Naive B cell (primary cell): Measurements from ENCODE around the gene IGFBP4. TPM values are rescaled to one million over a fixed set of nuclear protein-coding genes. Genes with fewer than 3 reads are reported as not detected.

ENCODE experiments used
- ATAC-seq, 2 donors: fragments of 150-1000 bp; cut with Tn5 transposase; 2 replicates each; pipeline ENCODE4 v1.10.0; 2021; ENCODE audit warnings: low read depth in 2 of 2, mild to moderate bottlenecking in 2 of 2, moderate library complexity in 2 of 2
- DNase-seq: peaks from one replicate; pipeline ENCODE4 v3.0.0; 2022
- H3K27ac Mint-ChIP-seq, 6 donors: one replicate each; pipeline ENCODE4 v1.8.0; 2020 to 2022; ENCODE audit warnings: mild to moderate bottlenecking in 6 of 6, mixed read lengths in 6 of 6, moderate library complexity in 5 of 6, inconsistent platforms in 2 of 6
- H3K27me3 Mint-ChIP-seq, 3 donors: one replicate each; pipeline ENCODE4 v1.8.0; 2021 to 2022; ENCODE audit warnings: mixed read lengths in 3 of 3, mild to moderate bottlenecking in 1 of 3
- H3K36me3 Mint-ChIP-seq, 2 donors: one replicate each; pipeline ENCODE4 v1.8.0; 2020 to 2022; ENCODE audit warnings: mixed read lengths in 2 of 2, inconsistent platforms in 1 of 2, mild to moderate bottlenecking in 1 of 2
- H3K4me1 Mint-ChIP-seq, 3 donors: one replicate each; pipeline ENCODE4 v1.8.0; 2020 to 2022; ENCODE audit warnings: mixed read lengths in 3 of 3, inconsistent platforms in 1 of 3, mild to moderate bottlenecking in 1 of 3, moderate library complexity in 1 of 3
- H3K4me3 Mint-ChIP-seq, 8 donors: one replicate each; pipeline ENCODE4 v1.8.0; 2020 to 2022; ENCODE audit warnings: mild to moderate bottlenecking in 8 of 8, mixed read lengths in 8 of 8, moderate library complexity in 8 of 8, inconsistent platforms in 2 of 8
- H3K9me3 Mint-ChIP-seq, 7 donors: one replicate each; pipeline ENCODE4 v1.8.0; 2020 to 2022; ENCODE audit warnings: mixed read lengths in 7 of 7, mild to moderate bottlenecking in 5 of 7, inconsistent platforms in 2 of 7, moderate library complexity in 1 of 7
- polyA plus RNA-seq, 6 donors: library from polyadenylated mRNA; unstranded; fragments of 300-500 nt; fragmentation: Illumina TruSeq; gene quantifications; one replicate each; pipeline ENCODE4 v1.2.3, GENCODE V29; 2021; ENCODE audit warnings: low read depth in 6 of 6

The IGFBP4 gene
- polyA plus RNA-seq, 6 donors from 2014 or later, result 33.3 to 66.5 (median 47.3) TPM

GRCh38 chr17:40472733-40473452, 29.6 kb downstream of the IGFBP4 start:
- Mint-ChIP-seq H3K4me1 (peaks cover 8 to 23% (median 23%) of the 10 kb centered on the region in 3 donors), H3K36me3 (no peaks in the 10 kb centered on the region), H3K4me3 (no peak overlapping the region), H3K27ac (peak overlapping the region in 3 of 6 donors; percentile 34 to 92 (median 49)), H3K9me3 (peaks cover 0 to 1% (median 0%) of the 10 kb centered on the region in 7 donors), H3K27me3 (peaks cover 4 to 17% (median 5%) of the 10 kb centered on the region in 3 donors)
- DNase-seq (no peak), ATAC-seq (no peak)

GRCh38 chr17:40473573-40474365, 30.5 kb downstream of the IGFBP4 start:
- peaks cover 0 to 1% (median 0%) of the 10 kb centered on the region in 7 donors for H3K9me3 Mint-ChIP-seq
- H3K4me3 Mint-ChIP-seq, result no peak overlapping the region
- H3K27me3 Mint-ChIP-seq, result peaks cover 4 to 17% (median 5%) of the 10 kb centered on the region in 3 donors
- H3K27ac Mint-ChIP-seq, result peak overlapping the region in 2 of 6 donors; percentile 1 to 61
- ATAC-seq (no peak), DNase-seq (no peak)
- H3K4me1 Mint-ChIP-seq, result peaks cover 10 to 25% (median 25%) of the 10 kb centered on the region in 3 donors
- no peaks in the 10 kb centered on the region for H3K36me3 Mint-ChIP-seq

DNA sequence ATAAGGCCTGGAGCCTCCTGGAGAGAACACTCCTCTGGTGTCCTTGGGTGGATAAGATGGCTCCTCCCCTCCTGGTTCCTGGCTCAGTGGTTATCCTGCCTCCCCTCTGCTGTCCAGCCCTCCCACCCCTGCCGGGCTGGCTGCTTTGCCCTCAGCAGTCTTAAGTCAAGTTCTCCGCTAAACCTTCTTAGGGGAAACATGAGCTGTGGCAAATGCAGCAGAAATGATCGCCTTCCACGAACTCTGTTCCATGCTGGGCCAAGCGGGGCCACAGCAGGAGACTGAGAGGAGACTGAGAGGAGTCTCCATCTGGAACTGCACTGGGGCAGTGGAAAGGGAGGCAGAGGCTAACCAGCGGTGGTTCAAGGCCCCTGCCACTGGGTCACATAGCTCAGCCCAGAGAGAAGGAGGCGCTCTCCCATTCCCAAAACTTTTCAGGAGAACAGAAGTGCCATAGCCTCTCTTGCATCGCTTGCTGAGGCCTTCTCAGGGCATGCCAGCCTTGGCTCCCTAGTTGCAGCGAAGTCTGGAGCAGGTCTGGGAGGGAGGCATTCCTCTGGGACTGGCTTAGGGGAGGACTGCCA, 31.3 kb downstream of the IGFBP4 start:
- ATAC-seq, result no peak
- Mint-ChIP-seq H3K4me3 (peak overlapping the region in 1 of 8 donors; percentile 29), H3K27ac (peak overlapping the region in 1 of 6 donors; percentile 80)

GRCh38 chr17:40475234-40475908, 32.1 kb downstream of the IGFBP4 start:
- ATAC-seq, result no peak

More for the DNA sequence above, 31.3 kb downstream of the IGFBP4 start:
- Mint-ChIP-seq H3K36me3 (no peaks in the 10 kb centered on the region), H3K9me3 (peaks cover 0 to 1% (median 0%) of the 10 kb centered on the region in 7 donors), H3K4me1 (peaks cover 15 to 33% (median 32%) of the 10 kb centered on the region in 3 donors), H3K27me3 (peaks cover 4 to 10% (median 5%) of the 10 kb centered on the region in 3 donors)
- no peak for DNase-seq

GRCh38 chr17:40477796-40478195, 34.5 kb downstream of the IGFBP4 start:
- Mint-ChIP-seq H3K9me3 (peaks cover 0 to 1% (median 0%) of the 10 kb centered on the region in 7 donors), H3K36me3 (no peaks in the 10 kb centered on the region), H3K4me3 (no peak overlapping the region), H3K27ac (peak overlapping the region in 1 of 6 donors; percentile 93), H3K4me1 (peaks cover 38 to 65% (median 63%) of the 10 kb centered on the region in 3 donors), H3K27me3 (peaks cover 0 to 5% (median 0%) of the 10 kb centered on the region in 3 donors)
- no peak for ATAC-seq
- no peak for DNase-seq

More at GRCh38 chr17:40475234-40475908, 32.1 kb downstream of the IGFBP4 start:
- peak overlapping the region in 4 of 6 donors; percentile 21 to 93 (median 66) for H3K27ac Mint-ChIP-seq
- peaks cover 23 to 41% (median 41%) of the 10 kb centered on the region in 3 donors for H3K4me1 Mint-ChIP-seq
- H3K9me3 Mint-ChIP-seq, result peaks cover 0 to 1% (median 0%) of the 10 kb centered on the region in 7 donors
- peak overlapping the region in 1 of 8 donors; percentile 53 for H3K4me3 Mint-ChIP-seq
- no peak for DNase-seq
- peaks cover 4 to 6% (median 5%) of the 10 kb centered on the region in 3 donors for H3K27me3 Mint-ChIP-seq
- H3K36me3 Mint-ChIP-seq, result no peaks in the 10 kb centered on the region

- Mint-ChIP-seq H3K9me3 (no peaks in the 10 kb centered on the region), H3K4me3 (no peak overlapping the region), H3K36me3 (no peaks in the 10 kb centered on the region), H3K27me3 (no peaks in the 10 kb centered on the region), H3K27ac (peak overlapping the region; percentile 68 to 96 (median 88)), H3K4me1 (peaks cover 41 to 69% (median 69%) of the 10 kb centered on the region in 3 donors)
- DNase-seq, result no peak
- no peak for ATAC-seq
Observed at GRCh38 chr17:40478486-40478885, 35.2 kb downstream of the IGFBP4 start.

GRCh38 chr17:40479754-40480480, 36.7 kb downstream of the IGFBP4 start:
- Mint-ChIP-seq H3K27ac (peak overlapping the region; percentile 92 to 98 (median 97)), H3K27me3 (no peaks in the 10 kb centered on the region), H3K4me3 (peak overlapping the region in 7 of 8 donors; percentile 16 to 86 (median 78)), H3K36me3 (no peaks in the 10 kb centered on the region), H3K4me1 (peaks cover 46 to 80% (median 75%) of the 10 kb centered on the region in 3 donors), H3K9me3 (no peaks in the 10 kb centered on the region)
- ATAC-seq, result peak; percentile 29 to 35
- DNase-seq, result peak; percentile 60

DNA sequence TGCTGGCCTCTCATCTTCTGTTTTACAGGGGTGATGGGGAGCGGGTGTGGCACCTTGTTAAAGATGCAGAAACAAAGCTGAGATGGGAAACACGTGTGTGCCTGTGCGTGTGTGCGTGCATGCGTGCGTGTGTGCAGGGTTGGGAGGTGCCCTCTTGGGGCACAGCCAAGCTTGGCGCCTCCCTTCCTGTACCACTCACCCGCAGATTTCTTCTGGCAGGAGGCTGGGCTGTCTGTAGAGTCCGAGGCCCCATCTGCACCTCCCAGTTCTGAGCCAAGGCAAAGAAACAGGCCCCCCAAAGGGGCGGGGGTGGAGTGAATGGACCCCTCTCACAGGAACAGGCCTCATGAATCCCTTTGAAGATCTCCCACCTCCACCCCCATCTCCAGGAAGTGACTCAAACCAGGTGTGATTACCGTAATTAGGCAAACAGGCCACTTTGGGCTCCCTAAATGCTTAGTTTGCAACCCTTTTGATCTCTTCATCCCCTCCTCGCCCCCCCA, 37.3 kb downstream of the IGFBP4 start:
- Mint-ChIP-seq H3K4me1 (peaks cover 46 to 80% (median 74%) of the 10 kb centered on the region in 3 donors), H3K9me3 (no peaks in the 10 kb centered on the region), H3K36me3 (no peaks in the 10 kb centered on the region), H3K4me3 (peak overlapping the region in 7 of 8 donors; percentile 16 to 86 (median 78)), H3K27ac (peak overlapping the region; percentile 92 to 98 (median 97)), H3K27me3 (no peaks in the 10 kb centered on the region)
- DNase-seq (peak; percentile 86), ATAC-seq (peak; percentile 92 to 93)

- DNase-seq (no peak), ATAC-seq (no peak)
- Mint-ChIP-seq H3K4me1 (peaks cover 44 to 75% (median 71%) of the 10 kb centered on the region in 3 donors), H3K27me3 (no peaks in the 10 kb centered on the region), H3K4me3 (peak overlapping the region in 7 of 8 donors; percentile 29 to 86 (median 78)), H3K27ac (peak overlapping the region; percentile 92 to 98 (median 97)), H3K9me3 (no peaks in the 10 kb centered on the region), H3K36me3 (no peaks in the 10 kb centered on the region)
Observed at GRCh38 chr17:40481106-40481505, 37.9 kb downstream of the IGFBP4 start.

- H3K36me3 Mint-ChIP-seq, result no peaks in the 10 kb centered on the region
- H3K27ac Mint-ChIP-seq, result peak overlapping the region; percentile 57 to 92 (median 74)
- peak overlapping the region in 3 of 8 donors; percentile 6 to 77 (median 35) for H3K4me3 Mint-ChIP-seq
- no peaks in the 10 kb centered on the region for H3K27me3 Mint-ChIP-seq
- ATAC-seq, result no peak
- no peak for DNase-seq
- H3K4me1 Mint-ChIP-seq, result peaks cover 43 to 67% (median 59%) of the 10 kb centered on the region in 3 donors
- H3K9me3 Mint-ChIP-seq, result peaks cover 0 to 1% (median 0%) of the 10 kb centered on the region in 7 donors
Observed at GRCh38 chr17:40482722-40483121, 39.5 kb downstream of the IGFBP4 start.

- Mint-ChIP-seq H3K36me3 (no peaks in the 10 kb centered on the region), H3K4me3 (peak overlapping the region in 4 of 8 donors; percentile 1 to 52 (median 28)), H3K27ac (peak overlapping the region in 5 of 6 donors; percentile 7 to 92 (median 38)), H3K9me3 (peaks cover 0 to 1% (median 0%) of the 10 kb centered on the region in 7 donors), H3K4me1 (peaks cover 42 to 69% (median 58%) of the 10 kb centered on the region in 3 donors), H3K27me3 (no peaks in the 10 kb centered on the region)
- DNase-seq (no peak), ATAC-seq (no peak)
Observed at GRCh38 chr17:40483679-40484078, 40.4 kb downstream of the IGFBP4 start.
